ENCODE data around the gene GAL3ST2. TPM values are rescaled to one million over a fixed set of nuclear protein-coding genes. Genes with fewer than 3 reads are reported as not detected.

Gene GAL3ST2
- total and polyA plus RNA-seq, 2 of the 8 experiments (the other 6 are each of a cell fraction or from before 2014, with no cell fraction given), result not detected

- TF ChIP-seq, protein P1, sequence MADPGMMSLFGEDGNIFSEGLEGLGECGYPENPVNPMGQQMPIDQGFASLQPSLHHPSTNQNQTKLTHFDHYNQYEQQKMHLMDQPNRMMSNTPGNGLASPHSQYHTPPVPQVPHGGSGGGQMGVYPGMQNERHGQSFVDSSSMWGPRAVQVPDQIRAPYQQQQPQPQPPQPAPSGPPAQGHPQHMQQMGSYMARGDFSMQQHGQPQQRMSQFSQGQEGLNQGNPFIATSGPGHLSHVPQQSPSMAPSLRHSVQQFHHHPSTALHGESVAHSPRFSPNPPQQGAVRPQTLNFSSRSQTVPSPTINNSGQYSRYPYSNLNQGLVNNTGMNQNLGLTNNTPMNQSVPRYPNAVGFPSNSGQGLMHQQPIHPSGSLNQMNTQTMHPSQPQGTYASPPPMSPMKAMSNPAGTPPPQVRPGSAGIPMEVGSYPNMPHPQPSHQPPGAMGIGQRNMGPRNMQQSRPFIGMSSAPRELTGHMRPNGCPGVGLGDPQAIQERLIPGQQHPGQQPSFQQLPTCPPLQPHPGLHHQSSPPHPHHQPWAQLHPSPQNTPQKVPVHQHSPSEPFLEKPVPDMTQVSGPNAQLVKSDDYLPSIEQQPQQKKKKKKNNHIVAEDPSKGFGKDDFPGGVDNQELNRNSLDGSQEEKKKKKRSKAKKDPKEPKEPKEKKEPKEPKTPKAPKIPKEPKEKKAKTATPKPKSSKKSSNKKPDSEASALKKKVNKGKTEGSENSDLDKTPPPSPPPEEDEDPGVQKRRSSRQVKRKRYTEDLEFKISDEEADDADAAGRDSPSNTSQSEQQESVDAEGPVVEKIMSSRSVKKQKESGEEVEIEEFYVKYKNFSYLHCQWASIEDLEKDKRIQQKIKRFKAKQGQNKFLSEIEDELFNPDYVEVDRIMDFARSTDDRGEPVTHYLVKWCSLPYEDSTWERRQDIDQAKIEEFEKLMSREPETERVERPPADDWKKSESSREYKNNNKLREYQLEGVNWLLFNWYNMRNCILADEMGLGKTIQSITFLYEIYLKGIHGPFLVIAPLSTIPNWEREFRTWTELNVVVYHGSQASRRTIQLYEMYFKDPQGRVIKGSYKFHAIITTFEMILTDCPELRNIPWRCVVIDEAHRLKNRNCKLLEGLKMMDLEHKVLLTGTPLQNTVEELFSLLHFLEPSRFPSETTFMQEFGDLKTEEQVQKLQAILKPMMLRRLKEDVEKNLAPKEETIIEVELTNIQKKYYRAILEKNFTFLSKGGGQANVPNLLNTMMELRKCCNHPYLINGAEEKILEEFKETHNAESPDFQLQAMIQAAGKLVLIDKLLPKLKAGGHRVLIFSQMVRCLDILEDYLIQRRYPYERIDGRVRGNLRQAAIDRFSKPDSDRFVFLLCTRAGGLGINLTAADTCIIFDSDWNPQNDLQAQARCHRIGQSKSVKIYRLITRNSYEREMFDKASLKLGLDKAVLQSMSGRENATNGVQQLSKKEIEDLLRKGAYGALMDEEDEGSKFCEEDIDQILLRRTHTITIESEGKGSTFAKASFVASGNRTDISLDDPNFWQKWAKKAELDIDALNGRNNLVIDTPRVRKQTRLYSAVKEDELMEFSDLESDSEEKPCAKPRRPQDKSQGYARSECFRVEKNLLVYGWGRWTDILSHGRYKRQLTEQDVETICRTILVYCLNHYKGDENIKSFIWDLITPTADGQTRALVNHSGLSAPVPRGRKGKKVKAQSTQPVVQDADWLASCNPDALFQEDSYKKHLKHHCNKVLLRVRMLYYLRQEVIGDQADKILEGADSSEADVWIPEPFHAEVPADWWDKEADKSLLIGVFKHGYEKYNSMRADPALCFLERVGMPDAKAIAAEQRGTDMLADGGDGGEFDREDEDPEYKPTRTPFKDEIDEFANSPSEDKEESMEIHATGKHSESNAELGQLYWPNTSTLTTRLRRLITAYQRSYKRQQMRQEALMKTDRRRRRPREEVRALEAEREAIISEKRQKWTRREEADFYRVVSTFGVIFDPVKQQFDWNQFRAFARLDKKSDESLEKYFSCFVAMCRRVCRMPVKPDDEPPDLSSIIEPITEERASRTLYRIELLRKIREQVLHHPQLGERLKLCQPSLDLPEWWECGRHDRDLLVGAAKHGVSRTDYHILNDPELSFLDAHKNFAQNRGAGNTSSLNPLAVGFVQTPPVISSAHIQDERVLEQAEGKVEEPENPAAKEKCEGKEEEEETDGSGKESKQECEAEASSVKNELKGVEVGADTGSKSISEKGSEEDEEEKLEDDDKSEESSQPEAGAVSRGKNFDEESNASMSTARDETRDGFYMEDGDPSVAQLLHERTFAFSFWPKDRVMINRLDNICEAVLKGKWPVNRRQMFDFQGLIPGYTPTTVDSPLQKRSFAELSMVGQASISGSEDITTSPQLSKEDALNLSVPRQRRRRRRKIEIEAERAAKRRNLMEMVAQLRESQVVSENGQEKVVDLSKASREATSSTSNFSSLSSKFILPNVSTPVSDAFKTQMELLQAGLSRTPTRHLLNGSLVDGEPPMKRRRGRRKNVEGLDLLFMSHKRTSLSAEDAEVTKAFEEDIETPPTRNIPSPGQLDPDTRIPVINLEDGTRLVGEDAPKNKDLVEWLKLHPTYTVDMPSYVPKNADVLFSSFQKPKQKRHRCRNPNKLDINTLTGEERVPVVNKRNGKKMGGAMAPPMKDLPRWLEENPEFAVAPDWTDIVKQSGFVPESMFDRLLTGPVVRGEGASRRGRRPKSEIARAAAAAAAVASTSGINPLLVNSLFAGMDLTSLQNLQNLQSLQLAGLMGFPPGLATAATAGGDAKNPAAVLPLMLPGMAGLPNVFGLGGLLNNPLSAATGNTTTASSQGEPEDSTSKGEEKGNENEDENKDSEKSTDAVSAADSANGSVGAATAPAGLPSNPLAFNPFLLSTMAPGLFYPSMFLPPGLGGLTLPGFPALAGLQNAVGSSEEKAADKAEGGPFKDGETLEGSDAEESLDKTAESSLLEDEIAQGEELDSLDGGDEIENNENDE (IDR thresholded peaks at IDR 0.05; ENCODE audit: insufficient replicate concordance, low read length), result no peak
Measured at GRCh38 chr2:241837197-241837965, 60.8 kb downstream of the GAL3ST2 start (continued).

All from H1 (cell line).